Adrenal gland (tissue), 5 donors: ENCODE results near the gene REPS2.

Experiments
- POLR2A ChIP-seq, 2 donors: fragments of 450-650 bp; IDR thresholded peaks; one replicate each; pipeline ENCODE4 v1.6.1; 2017; ENCODE audit warnings: antibody characterized with exemption in 2 of 2, mild to moderate bottlenecking in 2 of 2, moderate library complexity in 1 of 2
- TF ChIP-seq, protein P1 (sequence below), 6 experiments: fragments of 450-650 bp in 4 of 6; fragments of 200-600 bp in 2 of 6; sonication (generic) in 1 of 6; IDR thresholded peaks; 1 replicate in 5 of 6; 2 replicates in 1 of 6; pipeline versions ENCODE4 v1.5.1 to v1.8.0; 2016 to 2021; ENCODE audit warnings: antibody characterized with exemption in 6 of 6, mild to moderate bottlenecking in 2 of 6, moderate library complexity in 1 of 6
- donor health status: DM: no; HTN: no; CAD: no.

DNA sequence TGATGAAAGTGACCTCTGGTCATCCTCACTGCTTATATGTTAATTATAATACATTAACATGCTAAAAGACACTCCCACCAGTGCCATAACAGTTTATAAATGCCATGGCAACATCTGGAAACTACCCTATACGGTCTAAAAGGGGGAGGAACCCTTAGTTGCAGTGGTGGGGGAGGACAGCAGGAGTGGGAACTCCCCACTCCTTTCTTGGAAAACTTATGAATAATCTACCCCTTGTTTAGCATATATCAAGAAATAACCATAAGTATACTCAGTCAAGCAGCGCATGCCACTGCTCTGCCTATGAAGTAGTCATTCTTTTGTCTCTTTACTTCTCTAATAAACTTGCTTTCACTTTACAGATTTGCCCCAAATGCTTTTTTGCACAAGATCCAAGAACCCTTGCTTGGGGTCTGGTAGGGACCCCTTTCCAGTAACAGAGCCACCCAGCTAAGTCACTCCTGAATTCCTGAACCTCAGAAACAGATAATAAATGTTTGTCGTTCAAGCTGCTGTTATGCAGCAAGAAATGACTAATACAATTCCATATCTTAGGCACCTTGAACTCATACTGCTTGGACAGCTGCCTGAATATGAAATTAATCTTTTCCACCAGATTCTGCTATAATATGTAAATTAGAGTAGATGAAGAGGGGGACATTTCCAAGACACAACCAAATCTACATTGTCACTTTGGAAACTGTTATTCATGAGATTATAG lies 14.4 kb upstream of the REPS2 start:
- TF ChIP-seq, protein P1, sequence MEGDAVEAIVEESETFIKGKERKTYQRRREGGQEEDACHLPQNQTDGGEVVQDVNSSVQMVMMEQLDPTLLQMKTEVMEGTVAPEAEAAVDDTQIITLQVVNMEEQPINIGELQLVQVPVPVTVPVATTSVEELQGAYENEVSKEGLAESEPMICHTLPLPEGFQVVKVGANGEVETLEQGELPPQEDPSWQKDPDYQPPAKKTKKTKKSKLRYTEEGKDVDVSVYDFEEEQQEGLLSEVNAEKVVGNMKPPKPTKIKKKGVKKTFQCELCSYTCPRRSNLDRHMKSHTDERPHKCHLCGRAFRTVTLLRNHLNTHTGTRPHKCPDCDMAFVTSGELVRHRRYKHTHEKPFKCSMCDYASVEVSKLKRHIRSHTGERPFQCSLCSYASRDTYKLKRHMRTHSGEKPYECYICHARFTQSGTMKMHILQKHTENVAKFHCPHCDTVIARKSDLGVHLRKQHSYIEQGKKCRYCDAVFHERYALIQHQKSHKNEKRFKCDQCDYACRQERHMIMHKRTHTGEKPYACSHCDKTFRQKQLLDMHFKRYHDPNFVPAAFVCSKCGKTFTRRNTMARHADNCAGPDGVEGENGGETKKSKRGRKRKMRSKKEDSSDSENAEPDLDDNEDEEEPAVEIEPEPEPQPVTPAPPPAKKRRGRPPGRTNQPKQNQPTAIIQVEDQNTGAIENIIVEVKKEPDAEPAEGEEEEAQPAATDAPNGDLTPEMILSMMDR (IDR thresholded peaks at IDR 0.05), result no peak
- TF ChIP-seq POLR2A (IDR thresholded peaks at IDR 0.05), result no peak
